H1 (cell line): ENCODE measurements around the gene SORD. TPM values are rescaled to one million over a fixed set of nuclear protein-coding genes. Genes with fewer than 3 reads are reported as not detected.

Experiments used
- CTCF ChIA-PET: fragments of 300-600 bp; sonication (Branson Sonifier 250); formaldehyde crosslinking; loops from one replicate; lab custom pipeline; 2021; ENCODE audit not compliant: partially characterized antibody; lab: Charles Lee
- POLR2A ChIA-PET: fragments of 300-600 bp; sonication (Branson Sonifier 250); formaldehyde crosslinking; loops from one replicate; lab custom pipeline; 2021; ENCODE audit warnings: inconsistent platforms; ENCODE audit not compliant: partially characterized antibody; lab: Charles Lee
- DNase-seq, 2 experiments: peaks; one replicate each; pipeline versions ENCODE4 v3.0.0 to v3.0.0-alpha.2; 2010 to 2022; ENCODE audit warnings: low spot score in 2 of 2, low read depth in 1 of 2, mixed read lengths in 1 of 2
- FAIRE-seq: peaks from 2 replicates; lab custom pipeline; 2011; peaks lifted over from hg19 to GRCh38; lab: Jason Lieb, UNC
- H2AFZ ChIP-seq: 2 replicates; pipeline ENCODE4 v1.8.1; 2012; ENCODE audit warnings: low read length, inconsistent platforms
- H2AK5ac ChIP-seq: 2 replicates; pipeline ENCODE4 v1.6.1; 2013; ENCODE audit warnings: low read depth, low read length
- H2BK120ac ChIP-seq: replicated peaks from 2 replicates; pipeline ENCODE3; 2013; ENCODE audit warnings: low read depth, low read length, inconsistent platforms
- H2BK12ac ChIP-seq: 2 replicates; pipeline ENCODE4 v1.6.1; 2013; ENCODE audit warnings: low read depth, low read length
- H2BK15ac ChIP-seq: 2 replicates; pipeline ENCODE4 v1.6.1; 2013; ENCODE audit warnings: low read length
- H2BK20ac ChIP-seq: 2 replicates; pipeline ENCODE4 v1.6.1; 2013; ENCODE audit warnings: low read length
- H2BK5ac ChIP-seq: 2 replicates; pipeline ENCODE4 v1.6.1; 2013; ENCODE audit warnings: low read depth, low read length
- H3K14ac ChIP-seq: 2 replicates; pipeline ENCODE4 v1.6.1; 2013; ENCODE audit warnings: inconsistent platforms; ENCODE audit not compliant: insufficient read length
- H3K18ac ChIP-seq: 2 replicates; pipeline ENCODE4 v1.6.1; 2013; ENCODE audit warnings: low read length; ENCODE audit errors: extremely low read depth
- H3K23ac ChIP-seq: 2 replicates; pipeline ENCODE4 v1.6.1; 2013; ENCODE audit warnings: inconsistent platforms; ENCODE audit not compliant: insufficient read length
- H3K23me2 ChIP-seq: 2 replicates; pipeline ENCODE4 v1.6.1; 2013; ENCODE audit warnings: low read depth, low read length
- H3K27ac ChIP-seq: 2 replicates; pipeline ENCODE4 v1.6.1; 2011; ENCODE audit warnings: low read depth, low read length, inconsistent platforms
- H3K27me3 ChIP-seq, 4 experiments: replicated peaks in 1 of 4; 1 replicate in 1 of 4; 2 replicates in 3 of 4; pipeline versions ENCODE4 v1.6.1 to v1.8.1; 2011 to 2013; ENCODE audit warnings: low read length in 3 of 4, mild to moderate bottlenecking in 3 of 4, inconsistent platforms in 2 of 4, mixed read lengths in 2 of 4, moderate library complexity in 1 of 4; ENCODE audit not compliant: control insufficient read depth in 3 of 4, insufficient read depth in 3 of 4; ENCODE audit errors: extremely low read depth in 1 of 4
- H3K36me3 ChIP-seq, 4 experiments: 2 replicates each; pipeline versions ENCODE4 v1.6.1 to v1.8.1; 2011 to 2013; ENCODE audit warnings: mild to moderate bottlenecking in 4 of 4, low read length in 3 of 4, moderate library complexity in 2 of 4, control low read depth in 1 of 4, inconsistent platforms in 1 of 4; ENCODE audit not compliant: insufficient read depth in 4 of 4, control insufficient read depth in 2 of 4
- H3K4ac ChIP-seq: replicated peaks from 2 replicates; pipeline ENCODE3; 2013; ENCODE audit warnings: low read length, low read depth, mixed read lengths, inconsistent platforms; ENCODE audit not compliant: insufficient read length
- H3K4me1 ChIP-seq, 4 experiments: replicated peaks in 1 of 4; 1 replicate in 1 of 4; 2 replicates in 3 of 4; pipeline versions ENCODE4 v1.6.1 to v1.8.1; 2011 to 2013; ENCODE audit warnings: low read length in 3 of 4, inconsistent platforms in 2 of 4, mixed read lengths in 1 of 4; ENCODE audit not compliant: insufficient read depth in 4 of 4, control insufficient read depth in 3 of 4
- H3K4me2 ChIP-seq, 2 experiments: 2 replicates each; pipeline versions ENCODE4 v1.6.1 to v1.8.1; 2011 to 2013; ENCODE audit warnings: low read depth in 2 of 2, low read length in 2 of 2, control low read depth in 1 of 2, inconsistent platforms in 1 of 2, mild to moderate bottlenecking in 1 of 2; ENCODE audit not compliant: insufficient read depth in 1 of 2
- H3K4me3 ChIP-seq, 4 experiments: fragments of 200-600, 300-600 bp in 1 of 4; sonication (generic), shearing (Covaris generic), sonication (Bioruptor Twin) in 1 of 4; 2 replicates each; pipeline versions ENCODE4 v1.5.1 to v1.8.1; 2011 to 2016; ENCODE audit warnings: low read length in 4 of 4, low read depth in 3 of 4, control low read depth in 2 of 4, inconsistent platforms in 2 of 4, mild to moderate bottlenecking in 2 of 4, mixed read lengths in 1 of 4, moderate library complexity in 1 of 4; ENCODE audit not compliant: insufficient read depth in 2 of 4; ENCODE audit errors: extremely low read depth in 1 of 4
- H3K56ac ChIP-seq: replicated peaks from 2 replicates; pipeline ENCODE3; 2013; ENCODE audit warnings: low read depth, mild to moderate bottlenecking, mixed read lengths, low read length, inconsistent platforms; ENCODE audit not compliant: insufficient read length
- H3K79me1 ChIP-seq: 2 replicates; pipeline ENCODE4 v1.6.1; 2013; ENCODE audit warnings: low read depth, low read length, control low read depth
- H3K79me2 ChIP-seq, 2 experiments: 2 replicates each; pipeline versions ENCODE4 v1.6.1 to v1.8.1; 2012 to 2013; ENCODE audit warnings: low read length in 2 of 2, mild to moderate bottlenecking in 2 of 2, inconsistent platforms in 1 of 2; ENCODE audit not compliant: insufficient read depth in 2 of 2, control insufficient read depth in 1 of 2
- H3K9ac ChIP-seq, 4 experiments: replicated peaks in 1 of 4; 1 replicate in 1 of 4; 2 replicates in 3 of 4; pipeline versions ENCODE4 v1.6.1 to v1.8.1; 2011 to 2013; ENCODE audit warnings: low read depth in 3 of 4, low read length in 3 of 4, control low read depth in 2 of 4, mild to moderate bottlenecking in 2 of 4, moderate library complexity in 2 of 4, inconsistent platforms in 1 of 4; ENCODE audit errors: extremely low read depth in 1 of 4
- H3K9me3 ChIP-seq, 2 experiments: 2 replicates each; pipeline versions ENCODE4 v1.6.1 to v1.8.1; 2012 to 2013; ENCODE audit warnings: mild to moderate bottlenecking in 2 of 2, moderate library complexity in 2 of 2, control low read depth in 1 of 2, inconsistent platforms in 1 of 2, low read depth in 1 of 2, low read length in 1 of 2, mixed read lengths in 1 of 2; ENCODE audit not compliant: insufficient read depth in 2 of 2
- H4K20me1 ChIP-seq, 2 experiments: replicated peaks in 1 of 2; 2 replicates each; pipeline versions ENCODE3 to v1.8.1; 2011 to 2013; ENCODE audit warnings: inconsistent platforms in 2 of 2, low read length in 2 of 2, mild to moderate bottlenecking in 1 of 2; ENCODE audit not compliant: insufficient read depth in 2 of 2, control insufficient read depth in 1 of 2
- H4K5ac ChIP-seq: 2 replicates; pipeline ENCODE4 v1.6.1; 2013; ENCODE audit warnings: low read length, low read depth, mixed read lengths, inconsistent platforms; ENCODE audit not compliant: insufficient read length
- H4K8ac ChIP-seq: 2 replicates; pipeline ENCODE4 v1.8.0; 2013; ENCODE audit warnings: mild to moderate bottlenecking, moderate library complexity, low read length, inconsistent platforms; ENCODE audit not compliant: insufficient read depth; ENCODE audit errors: extremely low read depth
- H4K91ac ChIP-seq: replicated peaks from 2 replicates; pipeline ENCODE3; 2013; ENCODE audit warnings: low read length, mixed read lengths, inconsistent platforms; ENCODE audit not compliant: insufficient read length
- CTCF ChIP-seq, 3 experiments: IDR thresholded peaks; 1 replicate in 2 of 3; 2 replicates in 1 of 3; pipeline versions ENCODE4 v1.5.1 to v1.6.1; 2011; ENCODE audit warnings: low read length in 3 of 3, mild to moderate bottlenecking in 3 of 3, inconsistent platforms in 2 of 3, low read depth in 1 of 3, moderate library complexity in 1 of 3; ENCODE audit not compliant: insufficient read depth in 1 of 3; ENCODE audit errors: control extremely low read depth in 1 of 3
- RXRA ChIP-seq: IDR thresholded peaks from 2 replicates; pipeline ENCODE4 v1.6.1; 2011; ENCODE audit warnings: low read depth, mild to moderate bottlenecking, low read length, moderate library complexity; ENCODE audit not compliant: insufficient read depth
- USF2 ChIP-seq: IDR thresholded peaks from 2 replicates; pipeline ENCODE4 v1.6.1; 2011; ENCODE audit warnings: low read length, improper control_type of control experiment
- polyA plus RNA-seq, 7 experiments: library from polyadenylated mRNA; depleted of rRNA in 3 of 7; stranded (reverse) in 5 of 7; unstranded in 2 of 7; fragments of >200 nt in 5 of 7; fragments of 200-250 nt in 2 of 7; gene quantifications; 1 replicate in 5 of 7; 2 replicates in 1 of 7; 4 replicates in 1 of 7; pipeline versions ENCODE4 v1.2.1 to v1.2.3, GENCODE V29; 2011 to 2013; ENCODE audit warnings: missing spikeins in 2 of 7, mixed read lengths in 2 of 7
- total RNA-seq: library from RNA; stranded (reverse); fragmentation: NEBNext Ultra II Directional; extraction: Animal tissue kit (Norgen Biotek cat#: 25700); gene quantifications from 2 replicates; pipeline ENCODE4 v1.2.1, GENCODE V29; 2021

The SORD gene
- total and polyA plus RNA-seq, 2 of the 8 experiments (the other 6 are each of a cell fraction or from before 2014, with no cell fraction given), result 52.6 to 75.8 TPM

- Histone ChIP-seq H3K4me2 (no peak overlapping the region), H2AFZ (no peak overlapping the region), H3K4me3 (no peak overlapping the region), H3K27ac (no peak overlapping the region), H3K36me3 (no peaks in the 10 kb centered on the region), H2BK15ac (no peak overlapping the region), H3K9me3 (no peaks in the 10 kb centered on the region), H4K20me1 (no peaks in the 10 kb centered on the region), H3K18ac (no peak overlapping the region), H3K4me1 (no peaks in the 10 kb centered on the region), H4K5ac (no peak overlapping the region), H3K27me3 (peaks cover 13 to 47% (median 28%) of the 10 kb centered on the region in 4 experiments), H4K91ac (no peak overlapping the region), H3K4ac (no peak overlapping the region), H3K23me2 (no peaks in the 10 kb centered on the region), H4K8ac (no peak overlapping the region), H3K14ac (no peak overlapping the region), H2BK5ac (no peak overlapping the region), H3K23ac (no peak overlapping the region), H2BK12ac (no peak overlapping the region), H3K79me2 (no peaks in the 10 kb centered on the region), H2BK20ac (no peak overlapping the region), H3K56ac (no peak overlapping the region), H3K9ac (no peak overlapping the region), H2BK120ac (no peak overlapping the region), H2AK5ac (no peak overlapping the region), H3K79me1 (no peaks in the 10 kb centered on the region)
- CTCF ChIA-PET, result interaction anchor here (0.7 to 6.0 kb wide), 8 partner anchors 9 to 102 kb away, joined by 3 to 57 read pairs (median 6); partner anchors contain the start of genes DUOX2 and DUOXA2
- DNase-seq (no peak), FAIRE-seq (no peak)
- TF ChIP-seq USF2 (no peak), RXRA (no peak), CTCF (IDR thresholded peaks at IDR 0.05; ENCODE audit: control extremely low read depth in 1 of 3, insufficient read depth in 1 of 3, low read depth in 1 of 3, low read length in 3 of 3) (no peak)
- POLR2A ChIA-PET, result interaction anchor here (0.6 to 1.2 kb wide), 2 partner anchors 12 to 165 kb away, joined by 3 to 4 read pairs; no protein-coding TSS in a partner anchor
These were observed 100.4 kb downstream of the SORD start for GRCh38 chr15:45123397-45123796.
